Kasumi-1 (cell line): ENCODE data around the gene CLEC16A.

Experiments used
- DNase-seq, 2 experiments: peaks; one replicate each; lab custom pipeline; 2025; lab: John Stamatoyannopoulos, UW

Gene CLEC16A

DNA sequence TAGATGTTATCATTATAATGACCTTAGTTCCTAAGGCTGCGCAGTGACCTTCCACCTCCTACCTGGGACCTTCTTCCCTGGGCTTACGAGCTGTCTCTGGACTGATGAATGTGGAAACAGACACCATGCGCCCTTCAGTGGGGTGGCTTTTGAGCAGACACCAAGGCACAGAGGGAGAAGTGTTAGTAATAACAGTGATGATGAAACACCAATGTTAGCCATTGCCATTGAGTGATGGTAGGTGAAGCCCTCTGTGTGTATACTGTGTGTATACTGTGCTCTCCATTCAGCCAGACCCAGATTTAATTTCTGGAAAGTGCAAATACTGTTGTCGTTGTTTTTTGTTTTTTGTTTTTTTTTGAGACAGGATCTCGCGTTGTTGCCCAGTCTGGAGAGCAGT is 44.5 kb downstream of the CLEC16A start:
- no peak for DNase-seq

GRCh38 chr16:10989559-10989958 is 45.2 kb downstream of the CLEC16A start:
- no peak for DNase-seq

DNA sequence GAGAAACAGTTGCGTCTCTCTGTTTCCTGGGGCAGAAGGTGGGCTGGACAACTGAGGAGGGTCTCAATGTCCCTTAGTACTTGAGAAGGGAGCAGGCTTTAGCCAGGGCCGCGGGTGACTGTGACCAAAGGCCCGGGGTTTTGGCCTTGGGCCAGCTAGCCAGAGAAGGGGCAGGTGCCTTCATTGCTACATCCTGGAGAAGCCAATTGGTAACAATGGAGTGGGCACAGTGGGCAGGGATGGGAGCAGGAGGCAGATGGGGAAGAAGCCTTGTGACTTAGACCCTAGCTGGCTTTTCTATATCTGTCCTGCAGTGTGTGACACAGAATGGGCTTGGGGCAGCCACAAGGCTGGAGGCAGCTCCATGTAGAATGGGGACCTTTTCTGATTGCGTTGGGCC is 46.0 kb downstream of the CLEC16A start:
- no peak for DNase-seq

GRCh38 chr16:10992112-10992511 is 47.7 kb downstream of the CLEC16A start:
- no peak for DNase-seq

DNA sequence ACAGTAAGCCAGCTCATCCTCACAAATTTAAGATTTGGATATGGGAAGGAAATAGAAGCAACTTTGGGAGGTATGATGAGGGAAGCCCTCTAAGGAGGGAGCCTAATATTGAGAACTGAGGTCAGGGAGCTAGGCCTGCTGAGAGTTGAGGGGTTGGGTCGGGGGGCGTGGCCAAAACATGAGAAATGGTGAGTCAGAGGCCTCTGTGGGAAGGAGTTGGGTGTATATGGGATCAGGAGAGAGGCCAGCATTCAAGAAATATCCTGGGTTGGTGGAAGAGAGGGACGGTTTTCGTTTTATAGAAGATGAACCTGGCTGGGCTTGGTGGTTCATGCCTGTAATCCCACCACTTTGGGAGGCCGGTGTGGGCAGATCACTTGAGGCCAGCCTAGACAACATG is 48.4 kb downstream of the CLEC16A start:
- DNase-seq = no peak

DNA sequence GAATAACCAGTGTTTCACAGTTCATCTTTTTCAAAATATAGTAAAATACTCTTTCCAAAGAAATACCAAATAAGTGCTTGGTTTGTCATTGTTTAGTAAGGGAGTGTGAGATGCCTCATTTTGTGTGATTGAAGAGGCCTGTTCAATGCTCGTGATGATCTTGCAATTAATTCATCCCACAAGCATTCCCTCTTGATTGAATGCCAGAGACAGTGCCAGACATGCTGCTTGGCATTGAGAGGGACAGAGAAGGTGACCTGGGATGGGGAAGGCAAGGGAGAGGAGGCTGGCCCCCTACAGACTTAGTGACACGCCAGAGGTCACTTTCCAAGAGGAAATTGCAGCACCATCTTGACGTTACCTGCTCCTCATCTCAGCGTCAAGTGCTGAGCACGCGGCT is 49.3 kb downstream of the CLEC16A start:
- DNase-seq = no peak

GRCh38 chr16:10994571-10994970 is 50.2 kb downstream of the CLEC16A start:
- no peak for DNase-seq

DNA sequence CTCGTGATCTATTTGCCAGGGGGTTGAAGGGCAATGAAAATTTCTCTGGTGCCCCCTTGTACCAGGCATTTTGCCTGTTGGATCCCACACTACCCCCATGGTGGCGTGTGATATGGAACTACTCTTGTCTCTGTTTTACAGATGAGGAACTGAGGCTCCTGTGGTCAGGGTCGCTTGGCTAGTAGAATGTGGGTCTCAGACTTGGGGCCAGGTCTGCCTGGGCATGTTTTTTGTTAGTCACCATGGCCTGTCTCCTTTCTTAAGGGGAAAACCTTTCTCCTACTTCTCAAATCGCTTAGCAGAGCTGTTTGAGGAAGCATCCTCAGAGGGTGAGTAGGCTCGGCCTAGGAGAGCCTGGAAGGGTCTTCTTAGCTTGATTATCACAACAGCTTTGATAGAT is 51.2 kb downstream of the CLEC16A start:
- no peak for DNase-seq

DNA sequence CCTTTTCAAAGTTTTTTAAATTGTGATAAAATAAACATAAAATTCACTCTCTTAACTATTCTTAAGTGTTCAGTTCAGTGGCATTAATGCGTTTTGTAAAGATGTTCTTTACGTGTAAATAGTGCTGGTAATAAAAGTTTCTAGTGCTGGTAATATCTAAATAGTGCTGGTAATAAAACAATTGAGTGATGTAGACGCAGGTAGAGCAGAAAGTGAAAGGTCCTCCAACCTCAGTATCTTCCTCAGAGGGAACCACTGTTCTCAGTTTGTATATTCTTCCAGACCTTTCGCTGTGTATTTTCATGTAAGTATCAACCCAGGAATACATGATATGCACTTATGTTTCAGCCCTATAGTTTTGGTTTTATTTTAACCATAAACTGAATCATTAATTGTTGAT is 53.1 kb downstream of the CLEC16A start:
- no peak for DNase-seq

- no peak for DNase-seq
Observed at GRCh38 chr16:10999300-10999699, 54.9 kb downstream of the CLEC16A start.

GRCh38 chr16:11001611-11002010 is 57.2 kb downstream of the CLEC16A start:
- DNase-seq = no peak

DNA sequence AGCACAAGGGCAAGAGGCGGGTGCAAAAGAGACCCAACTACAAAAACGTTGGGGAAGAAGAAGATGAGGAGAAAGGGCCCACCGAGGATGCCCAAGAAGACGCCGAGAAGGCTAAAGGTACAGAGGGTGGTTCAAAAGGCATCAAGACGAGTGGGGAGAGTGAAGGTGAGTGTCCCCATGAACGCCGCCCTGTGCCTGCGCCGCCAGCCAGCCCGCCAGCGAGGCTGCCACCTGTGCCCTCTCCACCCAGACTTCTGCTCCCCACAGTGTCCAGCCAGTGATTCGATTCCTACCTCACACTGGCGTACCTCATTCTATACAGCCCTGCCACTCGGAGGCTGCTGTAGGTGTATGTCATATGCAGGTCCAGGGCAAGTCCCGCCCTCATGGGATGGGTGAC is 58.8 kb downstream of the CLEC16A start:
- DNase-seq = no peak

GRCh38 chr16:11004351-11004750 is 60.0 kb downstream of the CLEC16A start:
- DNase-seq = no peak

DNA sequence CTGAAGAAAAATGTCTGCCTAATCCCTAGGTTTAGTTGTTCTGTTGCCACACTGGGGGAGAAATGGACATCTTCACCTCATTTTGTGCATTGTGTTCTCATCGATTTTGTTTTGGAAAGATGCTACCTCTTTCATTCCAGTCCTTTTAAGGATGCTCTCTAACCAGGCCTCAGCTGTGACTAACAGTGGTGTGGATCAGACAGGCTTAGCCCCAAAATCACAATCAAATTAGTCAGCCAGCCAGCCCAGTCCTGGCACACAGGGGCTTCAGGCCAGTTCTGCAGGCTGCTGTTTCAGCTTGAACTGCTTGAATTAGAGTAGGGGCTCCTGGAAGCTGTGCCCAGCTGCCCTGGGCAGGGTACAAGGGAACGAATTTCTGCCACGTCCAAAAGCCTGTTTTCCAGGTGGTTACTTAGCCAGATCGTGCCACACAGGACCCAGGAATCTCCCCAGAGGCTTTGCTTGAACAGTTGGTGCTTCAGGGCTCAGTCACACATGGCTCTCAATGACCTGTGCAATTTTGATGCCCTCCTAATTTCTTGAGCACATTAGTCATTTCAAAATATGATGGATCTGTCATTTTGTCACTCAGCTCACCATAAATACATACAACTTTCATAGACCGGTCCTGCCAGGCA is 60.7 kb downstream of the CLEC16A start:
- no peak for DNase-seq

- DNase-seq = no peak
Observed at GRCh38 chr16:11005611-11005975, 61.2 kb downstream of the CLEC16A start.

- DNase-seq = no peak
Observed at GRCh38 chr16:11006656-11007055, 62.3 kb downstream of the CLEC16A start.

GRCh38 chr16:11007714-11008280 is 63.4 kb downstream of the CLEC16A start:
- DNase-seq = no peak

GRCh38 chr16:11009027-11009755 is 64.8 kb downstream of the CLEC16A start:
- no peak for DNase-seq

DNA sequence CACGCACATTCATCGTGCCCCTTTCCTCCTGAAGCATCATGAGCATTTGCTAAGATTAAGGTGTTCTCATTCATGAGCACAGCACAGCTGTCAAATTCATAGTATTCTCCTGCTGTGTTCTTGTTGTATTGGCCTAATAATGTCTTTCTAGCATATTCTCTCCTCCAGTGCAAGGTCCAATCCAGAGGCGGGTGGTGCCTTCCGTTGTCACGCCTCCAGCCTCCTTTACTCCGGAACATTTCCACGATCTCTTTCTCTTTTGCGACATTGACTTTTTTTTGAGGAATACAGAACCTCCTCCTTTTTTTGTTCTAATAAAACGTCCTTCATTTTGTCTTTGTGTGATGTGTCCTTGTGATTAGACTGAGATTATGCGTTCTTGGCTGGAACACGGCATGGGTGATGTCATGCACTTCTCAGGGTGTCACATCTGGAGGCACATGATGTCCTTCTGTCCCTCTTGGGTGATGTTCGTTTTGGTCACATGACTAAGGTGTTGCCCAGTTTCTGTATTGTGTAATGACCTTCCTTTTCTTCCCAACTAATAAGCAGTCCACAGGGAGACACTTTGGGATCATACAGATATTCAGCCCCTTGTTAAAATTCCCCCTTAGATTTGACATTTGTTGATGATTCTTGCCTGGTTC is 66.3 kb downstream of the CLEC16A start:
- DNase-seq = no peak

GRCh38 chr16:11011326-11011725 is 67.0 kb downstream of the CLEC16A start:
- no peak for DNase-seq

DNA sequence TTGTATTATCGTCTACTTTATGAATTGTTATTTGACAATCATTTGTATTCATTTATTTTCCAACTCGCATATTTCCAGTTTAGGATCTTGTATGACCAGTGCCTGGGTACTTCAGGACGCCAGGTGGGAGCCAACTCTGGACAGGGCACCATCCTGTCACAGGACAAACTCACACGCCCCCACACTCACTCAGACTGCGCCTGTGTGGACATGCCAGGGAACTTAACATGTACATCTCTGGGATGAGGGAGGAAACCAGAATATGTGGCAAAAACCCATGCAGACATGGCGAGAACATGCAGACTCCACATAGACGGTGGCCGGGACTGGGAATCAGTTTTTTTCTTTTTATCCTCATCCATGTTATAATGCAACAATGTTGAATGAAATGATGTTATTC is 68.5 kb downstream of the CLEC16A start:
- DNase-seq = no peak

DNA sequence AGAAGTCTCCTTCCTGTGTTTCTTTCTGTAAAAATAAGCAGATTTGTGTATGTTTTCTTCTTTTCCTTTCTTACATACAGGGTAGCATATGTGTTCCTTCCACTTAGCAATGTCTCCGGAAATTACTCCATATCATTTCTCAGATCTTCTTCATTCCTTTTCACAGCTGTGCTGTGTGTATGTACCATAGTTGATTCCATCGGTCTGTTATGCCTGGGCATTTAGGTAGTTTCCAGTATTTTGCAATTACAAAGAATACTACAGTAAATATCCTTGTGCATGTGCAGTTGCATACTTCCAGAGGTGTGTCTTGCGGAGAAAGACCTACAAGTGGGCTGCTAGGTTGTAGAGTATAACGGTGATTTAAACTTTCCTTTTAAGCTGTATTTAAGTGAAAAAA is 69.8 kb downstream of the CLEC16A start:
- no peak for DNase-seq

- no peak for DNase-seq
Observed at GRCh38 chr16:11015076-11015475, 70.7 kb downstream of the CLEC16A start.
